Nucleus accumbens (tissue), 56 donors: Measurements from ENCODE around the gene CORT.
"Not testable (repeated sequence)": the region's sequence is repeated elsewhere in the genome, so short reads cannot be mapped to it uniquely, and the experiment has no call there.

Experiments
- DNase-seq, 56 donors: peaks; one replicate each; lab custom pipeline; 2025; lab: John Stamatoyannopoulos, UW

The CORT gene

GRCh38 chr1:10449751-10450150, at the start of gene CORT:
Gene CORT (plus strand): TSS chr1:10450031. CDS start chr1:10450224, 193 bp downstream.
- DNase-seq: no peak

- no peak for DNase-seq
Measured at GRCh38 chr1:10401281-10401680, 48.5 kb upstream of the CORT start.

GRCh38 chr1:10402729-10403274, 47.0 kb upstream of the CORT start:
- no peak for DNase-seq

- no peak for DNase-seq
Measured at GRCh38 chr1:10407201-10407600, 42.6 kb upstream of the CORT start.

GRCh38 chr1:10415211-10415930, 34.5 kb upstream of the CORT start:
- peak in 3 of 56 donors; percentile 2 to 7 (median 2) for DNase-seq

- DNase-seq: not testable (repeated sequence)
Measured at GRCh38 chr1:10415967-10416366, 33.9 kb upstream of the CORT start.

DNA sequence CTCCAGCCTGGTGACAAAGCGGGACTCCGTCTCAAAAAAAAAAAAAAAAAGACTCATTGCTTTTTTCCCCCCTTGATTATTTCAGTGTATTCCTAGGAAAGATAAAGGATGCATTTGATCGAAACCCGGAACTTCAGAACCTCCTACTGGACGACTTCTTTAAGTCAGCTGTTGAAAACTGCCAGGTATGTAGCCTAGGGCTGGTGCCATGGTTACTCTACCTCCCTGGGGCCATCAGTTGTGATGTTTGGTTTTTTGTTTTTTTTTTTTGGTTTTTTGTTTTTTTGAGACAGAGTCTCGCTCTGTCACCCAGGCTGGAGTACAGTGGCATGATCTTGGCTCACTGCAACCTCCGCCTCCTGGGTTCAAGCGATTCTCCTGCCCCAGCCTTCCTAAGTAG, 31.1 kb upstream of the CORT start:
- not testable (repeated sequence) for DNase-seq

DNA sequence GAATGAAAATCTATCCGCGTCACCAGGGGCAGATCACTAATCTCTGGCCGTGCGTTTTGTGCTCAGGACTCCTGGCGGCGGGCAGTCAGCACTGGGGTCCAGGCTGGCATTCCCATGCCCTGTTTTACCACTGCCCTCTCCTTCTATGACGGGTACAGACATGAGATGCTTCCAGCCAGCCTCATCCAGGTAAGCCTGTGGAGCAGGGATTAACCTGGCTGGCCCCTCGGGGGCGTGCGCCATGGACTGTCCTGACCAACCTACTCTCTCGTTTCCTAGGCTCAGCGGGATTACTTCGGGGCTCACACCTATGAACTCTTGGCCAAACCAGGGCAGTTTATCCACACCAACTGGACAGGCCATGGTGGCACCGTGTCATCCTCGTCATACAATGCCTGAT, 30.5 kb upstream of the CORT start:
- DNase-seq: no peak

DNA sequence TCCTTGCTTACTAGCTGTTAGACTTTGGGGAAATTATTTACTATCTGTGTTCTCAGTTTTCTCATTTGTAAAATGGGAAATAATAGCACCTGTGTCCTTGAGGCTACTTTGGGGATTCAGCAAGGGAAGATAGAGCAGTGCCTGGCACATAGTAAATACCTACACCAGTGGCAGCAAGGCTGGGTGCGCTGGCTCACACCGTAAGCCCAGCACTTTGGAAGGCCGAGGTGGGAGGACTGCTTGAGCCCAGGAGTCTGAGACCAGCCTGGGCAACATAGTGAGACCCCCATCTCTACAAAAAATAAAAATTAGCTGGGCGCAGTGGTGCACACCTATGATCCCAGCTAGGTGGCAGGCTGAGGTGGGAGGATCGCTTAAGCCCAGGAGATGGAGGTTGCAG, 28.2 kb upstream of the CORT start:
- no peak for DNase-seq

GRCh38 chr1:10424034-10424433, 25.8 kb upstream of the CORT start:
- DNase-seq: peak in 4 of 56 donors; percentile 3 to 34 (median 10)

DNA sequence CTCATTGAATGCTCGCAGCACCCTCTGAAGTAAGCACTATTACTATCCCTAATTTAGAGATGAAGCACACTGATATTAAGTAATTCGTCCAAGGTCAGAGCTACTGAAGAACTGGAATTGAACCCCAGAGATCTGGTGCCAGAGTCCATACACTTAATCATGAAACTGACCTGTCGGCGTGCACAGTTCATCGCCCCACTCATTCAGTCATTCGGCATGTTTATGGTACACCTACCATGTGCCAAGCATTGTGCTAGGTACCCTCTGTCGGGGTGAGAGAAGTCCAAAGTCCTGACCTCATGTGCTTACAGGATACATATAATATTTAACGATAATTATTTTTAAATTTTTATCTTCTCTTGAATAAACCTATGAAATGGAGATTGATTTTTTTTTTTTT, 25.2 kb upstream of the CORT start:
- DNase-seq: no peak

DNA sequence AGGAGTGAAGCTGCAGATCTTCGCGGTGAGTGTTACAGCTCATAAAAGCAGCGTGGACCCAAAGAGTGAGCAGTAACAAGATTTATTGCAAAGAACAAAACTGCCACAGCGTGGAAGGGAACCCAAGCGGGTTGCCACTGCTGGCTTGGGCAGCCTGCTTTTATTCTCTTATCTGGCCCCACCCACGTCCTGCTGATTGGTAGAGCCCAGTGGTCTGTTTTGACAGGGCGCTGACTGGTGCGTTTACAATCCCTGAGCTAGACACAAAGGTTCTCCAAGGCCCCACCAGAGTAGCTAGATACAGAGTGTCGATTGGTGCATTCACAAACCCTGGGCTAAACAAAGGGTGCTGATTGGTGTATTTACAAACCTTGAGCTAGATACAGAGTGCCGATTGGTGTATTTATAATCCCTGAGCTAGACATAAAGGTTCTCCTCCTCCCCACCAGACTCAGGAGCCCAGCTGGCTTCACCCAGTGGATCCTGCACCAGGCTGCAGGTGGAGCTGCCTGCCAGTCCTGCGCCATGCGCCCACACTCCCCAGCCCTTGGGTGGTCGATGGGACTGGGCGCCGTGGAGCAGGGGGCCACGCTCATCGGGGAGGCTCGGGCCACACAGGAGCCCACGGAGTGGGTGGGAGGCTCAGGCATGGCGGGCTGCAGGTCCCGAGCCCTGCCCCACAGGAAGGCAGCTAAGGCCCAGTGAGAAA, 23.9 kb upstream of the CORT start:
- DNase-seq: not testable (repeated sequence)

DNA sequence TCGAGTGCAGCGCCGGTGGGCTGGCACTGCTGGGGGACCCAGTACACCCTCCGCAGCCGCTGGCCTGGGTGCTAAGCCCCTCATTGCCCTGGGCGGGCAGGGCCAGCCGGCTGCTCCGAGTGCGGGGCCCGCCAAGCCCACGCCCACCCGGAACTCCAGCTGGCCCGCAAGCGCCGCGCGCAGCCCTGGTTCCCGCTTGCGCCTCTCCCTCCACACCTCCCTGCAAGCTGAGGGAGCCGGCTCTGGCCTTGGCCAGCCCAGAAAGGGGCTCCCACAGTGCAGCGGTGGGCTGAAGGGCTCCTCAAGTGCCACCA, 23.3 kb upstream of the CORT start:
- DNase-seq: not testable (repeated sequence)

DNA sequence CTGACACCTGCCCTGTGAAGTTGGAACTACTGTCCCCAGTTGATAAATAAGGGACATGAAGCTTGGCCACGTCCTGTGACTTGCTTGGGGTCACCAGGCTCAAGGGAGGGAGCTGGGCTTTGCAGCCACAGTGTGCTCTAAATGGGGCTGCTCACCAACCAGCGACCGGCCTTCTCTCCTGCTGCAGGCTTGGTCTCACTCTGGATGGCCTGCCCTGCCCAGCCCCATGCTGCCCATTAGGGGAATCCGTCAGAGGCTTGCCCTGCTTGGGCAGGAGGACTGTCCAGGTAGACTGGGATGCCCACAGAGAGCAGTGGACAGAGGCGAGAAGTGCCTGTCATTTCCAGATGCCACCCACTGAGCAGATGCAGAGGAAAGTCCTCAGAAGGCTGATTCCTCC, 20.8 kb upstream of the CORT start:
- DNase-seq: no peak

GRCh38 chr1:10429868-10430215, 20.0 kb upstream of the CORT start:
- peak in 1 of 56 donors; percentile 52 for DNase-seq

GRCh38 chr1:10430216-10431069, 19.4 kb upstream of the CORT start, which contains the start of gene CENPS:
Gene CENPS (plus strand): TSS chr1:10430433. CDS start chr1:10430518, 85 bp downstream.
- peak in 54 of 56 donors; percentile 24 to 95 (median 84) for DNase-seq

DNA sequence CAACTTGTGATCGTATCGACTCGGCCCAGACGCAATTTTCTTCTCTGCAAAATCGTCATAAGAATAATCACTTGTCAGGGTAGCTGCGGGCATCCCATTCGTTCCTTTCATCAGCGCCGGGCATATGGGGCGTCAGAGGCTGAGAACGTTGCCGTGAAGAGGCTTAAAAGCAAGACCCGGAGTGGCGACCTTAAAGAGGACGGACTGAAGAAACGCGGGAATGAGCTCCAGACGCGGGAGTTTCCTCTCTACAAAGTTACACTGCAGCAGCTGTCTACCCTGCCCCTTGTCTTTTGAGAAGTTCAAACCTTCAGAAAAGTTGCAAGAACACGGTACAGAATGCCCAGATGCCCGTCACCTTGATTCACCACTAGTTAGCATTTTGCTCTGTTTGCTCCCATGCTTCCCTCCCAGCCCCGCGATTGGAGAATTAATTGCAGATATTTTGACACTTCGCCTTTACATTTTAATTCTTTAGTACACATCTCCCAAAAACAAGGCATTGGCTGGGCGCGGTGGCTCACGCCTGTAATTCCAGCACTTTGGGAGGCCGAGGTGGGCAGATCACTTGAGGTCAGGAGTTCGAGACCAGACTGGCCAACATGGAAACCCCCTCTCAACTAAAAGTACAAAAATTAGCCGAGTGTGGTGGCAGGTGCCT, 18.6 kb upstream of the CORT start:
- DNase-seq: peak in 1 of 56 donors; percentile 28

DNA sequence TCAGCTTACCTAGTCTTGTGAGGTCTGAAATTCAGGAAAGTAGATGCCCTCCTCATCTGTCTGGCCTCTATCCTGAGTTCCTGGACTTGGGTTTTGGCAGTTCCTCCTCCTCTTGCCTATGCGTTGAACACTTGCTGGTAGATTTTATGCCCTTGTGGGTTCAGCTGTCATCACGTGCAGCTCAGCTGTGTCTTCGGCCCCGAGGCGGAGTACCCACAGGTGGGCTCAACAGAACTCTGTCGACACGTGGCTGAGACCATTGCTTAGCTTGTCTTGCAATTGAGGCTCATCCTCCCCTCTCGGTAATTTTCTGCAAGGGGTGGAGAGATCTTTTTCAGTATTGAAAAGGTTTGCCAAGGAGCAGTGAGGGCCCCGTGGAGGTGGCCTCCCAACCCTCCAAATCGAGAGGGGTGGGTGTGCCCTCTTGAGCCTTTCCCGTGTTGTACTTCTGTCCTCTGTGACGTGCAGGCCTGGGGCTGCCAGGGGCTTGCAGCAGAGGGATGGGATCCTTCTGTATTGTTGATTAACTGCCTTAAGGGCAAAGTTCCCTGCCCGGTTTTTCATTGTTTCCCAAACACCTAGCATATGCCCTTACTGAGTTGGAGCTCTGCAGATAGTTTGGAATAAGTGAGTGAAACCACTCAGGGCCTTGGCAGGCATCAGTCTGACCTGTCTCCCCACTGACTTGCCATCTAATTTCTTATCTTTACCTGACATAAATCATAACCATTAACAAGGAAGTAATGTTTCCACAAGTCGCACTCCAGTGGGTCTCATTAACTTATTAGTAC, 16.7 kb upstream of the CORT start:
- DNase-seq: no peak

GRCh38 chr1:10433790-10434189, 16.0 kb upstream of the CORT start:
- no peak for DNase-seq

DNA sequence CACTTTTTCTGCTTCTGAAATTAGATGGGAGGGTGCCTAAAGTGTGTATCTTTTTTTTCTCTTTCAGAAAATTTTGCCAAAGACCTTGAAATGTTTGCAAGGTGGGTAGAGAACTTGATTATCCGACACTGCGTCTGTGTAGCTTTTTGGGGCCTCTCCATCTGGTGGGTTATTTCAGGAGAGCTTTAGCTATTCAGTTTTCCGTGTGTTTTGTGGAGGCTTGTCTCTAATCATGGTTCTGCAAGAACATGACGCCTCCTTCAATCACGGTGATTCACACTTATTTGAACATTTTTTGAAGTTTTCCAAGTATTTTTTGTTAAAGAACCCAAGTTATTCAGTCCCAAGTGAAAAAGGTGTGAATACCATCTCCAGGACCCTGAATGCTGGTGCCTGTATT, 15.2 kb upstream of the CORT start:
- peak in 1 of 56 donors; percentile 19 for DNase-seq
